IMR-90 (cell line): ENCODE results near the gene POMT1. TPM values are rescaled to one million over a fixed set of nuclear protein-coding genes. Genes with fewer than 3 reads are reported as not detected.

Experiments
- ATAC-seq: fragments of 200-7000 bp; cut with Tn5 transposase; 2 replicates; pipeline ENCODE4 v1.9.1; 2020; ENCODE audit warnings: low read depth, mild to moderate bottlenecking, moderate library complexity
- BruUV-seq: library from RNA; stranded (reverse); fragments of 400-500 nt; replicated peaks from 2 replicates; lab custom pipeline; 2021; lab: Mats Ljungman, UMichigan
- CTCF ChIA-PET: fragments of 300-600 bp; formaldehyde crosslinking; extraction: SDS; loops from one replicate; lab custom pipeline; 2021; ENCODE audit warnings: antibody characterized with exemption; lab: Yijun Ruan, JAX
- POLR2A ChIA-PET: fragments of 300-600 bp; sonication (Branson Sonifier 250); formaldehyde crosslinking; loops from one replicate; lab custom pipeline; 2022; ENCODE audit warnings: antibody characterized with exemption; ENCODE audit not compliant: unreplicated experiment; lab: Charles Lee
- DNase-seq: peaks from one replicate; pipeline ENCODE4 v3.0.0; 2013
- H2AFZ ChIP-seq: replicated peaks from 2 replicates; pipeline ENCODE3; 2013; ENCODE audit warnings: low read length, mild to moderate bottlenecking; ENCODE audit not compliant: poor library complexity
- H2AK5ac ChIP-seq: 2 replicates; pipeline ENCODE4 v1.6.1; 2013; ENCODE audit warnings: low read depth, low read length, inconsistent platforms
- H2AK9ac ChIP-seq: replicated peaks from 2 replicates; pipeline ENCODE3; 2013; ENCODE audit warnings: mild to moderate bottlenecking, low read depth, low read length, moderate library complexity; ENCODE audit not compliant: poor library complexity
- H2BK120ac ChIP-seq: 2 replicates; pipeline ENCODE4 v1.6.1; 2013; ENCODE audit warnings: low read depth, low read length, inconsistent platforms
- H2BK15ac ChIP-seq: 3 replicates; pipeline ENCODE4 v1.6.1; 2013; ENCODE audit warnings: low read depth, low read length, inconsistent platforms
- H2BK20ac ChIP-seq: 2 replicates; pipeline ENCODE4 v1.6.1; 2013; ENCODE audit warnings: low read depth, mild to moderate bottlenecking, inconsistent platforms, low read length, moderate library complexity
- H2BK5ac ChIP-seq: 2 replicates; pipeline ENCODE4 v1.6.1; 2013; ENCODE audit warnings: mild to moderate bottlenecking, low read depth, low read length, inconsistent platforms; ENCODE audit not compliant: poor library complexity, severe bottlenecking
- H3K14ac ChIP-seq: replicated peaks from 2 replicates; pipeline ENCODE4 v1.6.1; 2013; ENCODE audit warnings: low read depth, low read length, inconsistent platforms
- H3K18ac ChIP-seq: 2 replicates; pipeline ENCODE4 v1.6.1; 2013; ENCODE audit warnings: low read depth, low read length, control low read depth
- H3K23ac ChIP-seq: 2 replicates; pipeline ENCODE4 v1.6.1; 2013; ENCODE audit warnings: low read depth, low read length, inconsistent platforms
- H3K27ac ChIP-seq: 2 replicates; pipeline ENCODE4 v1.5.1; 2013; ENCODE audit warnings: mild to moderate bottlenecking, control low read depth, low read length; ENCODE audit not compliant: insufficient read depth
- H3K27me3 ChIP-seq: 2 replicates; pipeline ENCODE4 v1.6.1; 2013; ENCODE audit warnings: low read length; ENCODE audit not compliant: control insufficient read depth, insufficient read depth
- H3K36me3 ChIP-seq: 2 replicates; pipeline ENCODE4 v1.6.1; 2013; ENCODE audit warnings: low read length, mixed read lengths; ENCODE audit not compliant: control insufficient read depth, insufficient read depth
- H3K4ac ChIP-seq: 2 replicates; pipeline ENCODE4 v1.6.1; 2013; ENCODE audit warnings: low read depth, low read length, inconsistent platforms
- H3K4me1 ChIP-seq: 2 replicates; pipeline ENCODE4 v1.6.1; 2013; ENCODE audit warnings: low read length, mixed read lengths; ENCODE audit not compliant: control insufficient read depth, insufficient read depth
- H3K4me2 ChIP-seq: 2 replicates; pipeline ENCODE4 v1.6.1; 2013; ENCODE audit warnings: low read depth, mild to moderate bottlenecking, control low read depth, low read length, moderate library complexity
- H3K4me3 ChIP-seq: 2 replicates; pipeline ENCODE4 v1.5.1; 2013; ENCODE audit warnings: low read depth, mild to moderate bottlenecking, control low read depth, low read length, moderate library complexity; ENCODE audit not compliant: insufficient read depth
- H3K56ac ChIP-seq: 2 replicates; pipeline ENCODE4 v1.6.1; 2013; ENCODE audit warnings: low read length, inconsistent platforms; ENCODE audit not compliant: insufficient read depth; ENCODE audit errors: extremely low read depth
- H3K79me1 ChIP-seq, 2 experiments: 2 replicates each; pipeline ENCODE4 v1.6.1; 2013; ENCODE audit warnings: low read length in 2 of 2, inconsistent platforms in 1 of 2, low read depth in 1 of 2
- H3K9ac ChIP-seq: 2 replicates; pipeline ENCODE4 v1.6.1; 2013; ENCODE audit warnings: low read depth, low read length, control low read depth
- H3K9me1 ChIP-seq: 2 replicates; pipeline ENCODE4 v1.6.1; 2013; ENCODE audit warnings: low read length, inconsistent platforms; ENCODE audit not compliant: insufficient read depth
- H3K9me3 ChIP-seq: 2 replicates; pipeline ENCODE4 v1.6.1; 2013; ENCODE audit warnings: low read length; ENCODE audit not compliant: control insufficient read depth, insufficient read depth
- H4K20me1 ChIP-seq: 2 replicates; pipeline ENCODE4 v1.6.1; 2013; ENCODE audit warnings: low read length, inconsistent platforms; ENCODE audit not compliant: insufficient read depth
- H4K5ac ChIP-seq: 2 replicates; pipeline ENCODE4 v1.6.1; 2013; ENCODE audit warnings: mild to moderate bottlenecking, low read depth, low read length, control low read depth
- H4K8ac ChIP-seq, 2 experiments: 2 replicates each; pipeline ENCODE4 v1.6.1; 2013; ENCODE audit warnings: low read depth in 2 of 2, low read length in 2 of 2, control low read depth in 1 of 2, inconsistent platforms in 1 of 2
- H4K91ac ChIP-seq: 2 replicates; pipeline ENCODE4 v1.6.1; 2013; ENCODE audit warnings: low read depth, low read length, inconsistent platforms; ENCODE audit not compliant: insufficient read depth
- BHLHE40 ChIP-seq: fragments of 150-350 bp; IDR thresholded peaks from 2 replicates; pipeline ENCODE4 v1.6.1; 2016; ENCODE audit warnings: mild to moderate bottlenecking, low read depth, low read length
- CEBPB ChIP-seq: IDR thresholded peaks from 2 replicates; pipeline ENCODE4 v1.6.1; 2012; ENCODE audit warnings: low read depth, low read length, improper control_type of control experiment
- CHD1 ChIP-seq: IDR thresholded peaks from 2 replicates; pipeline ENCODE4 v1.6.1; 2012; ENCODE audit warnings: low read depth, low read length, improper control_type of control experiment
- FOS ChIP-seq: fragments of 150-350 bp; IDR thresholded peaks from 2 replicates; pipeline ENCODE4 v1.6.1; 2016; ENCODE audit warnings: low read depth, low read length
- MAFK ChIP-seq: IDR thresholded peaks from 2 replicates; pipeline ENCODE4 v1.6.1; 2012; ENCODE audit warnings: low read depth, low read length, improper control_type of control experiment
- MAZ ChIP-seq: IDR thresholded peaks from 2 replicates; pipeline ENCODE4 v1.6.1; 2012; ENCODE audit warnings: low read depth, mild to moderate bottlenecking, low read length, improper control_type of control experiment, moderate library complexity, borderline replicate concordance
- MXI1 ChIP-seq: IDR thresholded peaks from 2 replicates; pipeline ENCODE4 v1.6.1; 2012; ENCODE audit warnings: low read depth, mild to moderate bottlenecking, low read length, moderate library complexity, borderline replicate concordance
- POLR2A ChIP-seq: IDR thresholded peaks from 2 replicates; pipeline ENCODE4 v1.6.1; 2012; ENCODE audit warnings: mild to moderate bottlenecking, low read depth, low read length
- RAD21 ChIP-seq: IDR thresholded peaks from 2 replicates; pipeline ENCODE4 v1.6.1; 2012; ENCODE audit warnings: low read length, improper control_type of control experiment
- RCOR1 ChIP-seq: IDR thresholded peaks from 2 replicates; pipeline ENCODE4 v1.6.1; 2012; ENCODE audit warnings: mild to moderate bottlenecking, low read length, improper control_type of control experiment; ENCODE audit not compliant: insufficient replicate concordance
- RFX5 ChIP-seq: IDR thresholded peaks from 2 replicates; pipeline ENCODE4 v1.8.0; 2012; ENCODE audit warnings: low read depth, mild to moderate bottlenecking, low read length, moderate library complexity
- SMC3 ChIP-seq: fragments of 150-350 bp; IDR thresholded peaks from 2 replicates; pipeline ENCODE4 v1.6.1; 2016; ENCODE audit warnings: low read depth, mild to moderate bottlenecking, antibody characterized with exemption, low read length, moderate library complexity
- WGBS, 2 experiments: methylation state at CpG; one replicate each; pipeline versions ENCODE4 v1.1.5 to v1.1.7; 2013; ENCODE audit warnings: missing lambda C conversion rate in 2 of 2; ENCODE audit not compliant: insufficient read length in 1 of 2; ENCODE audit errors: extremely low coverage in 2 of 2; 5-methylcytosine and 5-hydroxymethylcytosine counted together
- dilution Hi-C: fragments of 300-500 bp; cut with HindIII; formaldehyde crosslinking; loops from one replicate; pipeline ENCODE4 v1.14.3; 2018; ENCODE audit warnings: low sequenced_read_pairs; ENCODE audit not compliant: unreplicated experiment
- in situ Hi-C: fragments of 300-500 bp; cut with MboI; formaldehyde crosslinking; loops from 3 replicates; pipeline ENCODE4 v1.14.3; 2019; ENCODE audit warnings: low sequenced_read_pairs, inconsistent platforms, mixed read lengths
- intact Hi-C: fragments of 100-400 bp; cut with micrococcal nuclease; formaldehyde crosslinking; loops from 2 replicates; pipeline ENCODE4 v1.10.0; 2022
- polyA plus RNA-seq, 3 experiments: library from polyadenylated mRNA; depleted of rRNA; stranded (reverse); fragments of >200 nt; gene quantifications; 2 replicates each; pipeline ENCODE4 v1.2.3, GENCODE V29; 2012; ENCODE audit warnings: low replicate concordance in 1 of 3
- total RNA-seq: library from RNA; depleted of rRNA; stranded (reverse); fragments of >200 nt; gene quantifications from 2 replicates; pipeline ENCODE4 v1.2.3, GENCODE V29; 2012
- TF ChIP-seq, protein P1 (sequence below): fragments of 150-350 bp; IDR thresholded peaks from 2 replicates; pipeline ENCODE4 v1.6.1; 2017; ENCODE audit warnings: mild to moderate bottlenecking, antibody characterized with exemption, low read length, low read depth
- TF ChIP-seq, protein P2 (sequence below): conservative IDR thresholded peaks from 2 replicates; pipeline ENCODE4 v1.5.1; 2012; ENCODE audit warnings: mild to moderate bottlenecking, low read depth, low read length, improper control_type of control experiment

POMT1 gene
- total and polyA plus RNA-seq, 2 of the 4 experiments (the other 2 are of a cell fraction): 24.2 to 36.5 TPM

DNA sequence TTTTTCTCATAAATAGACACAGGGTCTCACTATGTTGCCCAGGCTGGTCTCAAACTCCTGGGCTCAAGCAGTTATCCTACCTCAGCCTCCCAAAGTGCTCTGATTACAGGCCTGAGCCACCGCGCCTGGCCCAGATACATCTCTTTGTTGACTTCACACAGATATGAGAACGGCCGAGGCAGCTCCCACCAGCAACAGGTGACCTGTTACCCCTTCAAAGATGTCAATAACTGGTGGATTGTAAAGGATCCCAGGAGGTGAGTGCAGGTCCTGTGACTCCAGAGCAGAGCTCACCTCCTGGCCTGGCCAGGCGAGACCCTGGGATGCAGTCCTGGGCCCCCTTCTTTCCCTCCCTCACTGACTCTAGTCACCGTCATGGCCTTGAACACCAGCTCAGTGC lies 9.2 kb downstream of the POMT1 start:
- intact Hi-C loops: no loop called here
- H3K4ac ChIP-seq: no peak overlapping the region
- H3K79me1 ChIP-seq: peaks cover 0 to 9% of the 10 kb centered on the region in 2 experiments; a peak in 2 of 4 replicates
- no peaks in the 10 kb centered on the region for H3K27me3 ChIP-seq
- H3K56ac ChIP-seq: no peak overlapping the region
- H4K8ac ChIP-seq: no peak overlapping the region
- no peak overlapping the region for H2BK15ac ChIP-seq
- H2BK120ac ChIP-seq: no peak overlapping the region
- H2BK20ac ChIP-seq: no peak overlapping the region
- in situ Hi-C loops: no loop called here
- H3K14ac ChIP-seq: no peak overlapping the region
- no peak overlapping the region for H3K4me3 ChIP-seq
- H3K9me3 ChIP-seq: no peaks in the 10 kb centered on the region
- H3K9ac ChIP-seq: no peak overlapping the region
- BruUV-seq: no TSS peak
- no peak overlapping the region for H2AK5ac ChIP-seq
- H4K91ac ChIP-seq: no peak overlapping the region
- no peak overlapping the region for H3K18ac ChIP-seq
- H3K9me1 ChIP-seq: 0 out of 2 replicates have a peak, but pooled peaks cover 6% of the 10 kb centered on the region
- no peak overlapping the region for H3K23ac ChIP-seq
- H3K4me1 ChIP-seq: no peaks in the 10 kb centered on the region
- ChIA-PET CTCF (no interaction called here), POLR2A (no interaction called here)
- H3K36me3 ChIP-seq: peaks cover 70% of the 10 kb centered on the region
- H2AFZ ChIP-seq: no peak overlapping the region
- H3K4me2 ChIP-seq: no peak overlapping the region
- no peak overlapping the region for H2BK5ac ChIP-seq
- ATAC-seq: no peak
- no peak for DNase-seq
- no peaks in the 10 kb centered on the region for H4K20me1 ChIP-seq
- TF ChIP-seq CHD1 (no peak), RFX5 (no peak), RCOR1 (no peak), POLR2A (no peak), MAFK (no peak), SMC3 (no peak), CEBPB (no peak), BHLHE40 (no peak), MAZ (no peak), RAD21 (no peak), FOS (no peak), MXI1 (no peak)
- TF ChIP-seq, protein P1, sequence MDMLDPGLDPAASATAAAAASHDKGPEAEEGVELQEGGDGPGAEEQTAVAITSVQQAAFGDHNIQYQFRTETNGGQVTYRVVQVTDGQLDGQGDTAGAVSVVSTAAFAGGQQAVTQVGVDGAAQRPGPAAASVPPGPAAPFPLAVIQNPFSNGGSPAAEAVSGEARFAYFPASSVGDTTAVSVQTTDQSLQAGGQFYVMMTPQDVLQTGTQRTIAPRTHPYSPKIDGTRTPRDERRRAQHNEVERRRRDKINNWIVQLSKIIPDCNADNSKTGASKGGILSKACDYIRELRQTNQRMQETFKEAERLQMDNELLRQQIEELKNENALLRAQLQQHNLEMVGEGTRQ: no peak
- TF ChIP-seq, protein P2, sequence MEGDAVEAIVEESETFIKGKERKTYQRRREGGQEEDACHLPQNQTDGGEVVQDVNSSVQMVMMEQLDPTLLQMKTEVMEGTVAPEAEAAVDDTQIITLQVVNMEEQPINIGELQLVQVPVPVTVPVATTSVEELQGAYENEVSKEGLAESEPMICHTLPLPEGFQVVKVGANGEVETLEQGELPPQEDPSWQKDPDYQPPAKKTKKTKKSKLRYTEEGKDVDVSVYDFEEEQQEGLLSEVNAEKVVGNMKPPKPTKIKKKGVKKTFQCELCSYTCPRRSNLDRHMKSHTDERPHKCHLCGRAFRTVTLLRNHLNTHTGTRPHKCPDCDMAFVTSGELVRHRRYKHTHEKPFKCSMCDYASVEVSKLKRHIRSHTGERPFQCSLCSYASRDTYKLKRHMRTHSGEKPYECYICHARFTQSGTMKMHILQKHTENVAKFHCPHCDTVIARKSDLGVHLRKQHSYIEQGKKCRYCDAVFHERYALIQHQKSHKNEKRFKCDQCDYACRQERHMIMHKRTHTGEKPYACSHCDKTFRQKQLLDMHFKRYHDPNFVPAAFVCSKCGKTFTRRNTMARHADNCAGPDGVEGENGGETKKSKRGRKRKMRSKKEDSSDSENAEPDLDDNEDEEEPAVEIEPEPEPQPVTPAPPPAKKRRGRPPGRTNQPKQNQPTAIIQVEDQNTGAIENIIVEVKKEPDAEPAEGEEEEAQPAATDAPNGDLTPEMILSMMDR: no peak
- no peak overlapping the region for H4K5ac ChIP-seq
- dilution Hi-C loops: no loop called here
- WGBS, 2 experiments: 100% methylated on average over 4 of the region's 6 CpGs; no CpG with 5 or more reads in 1 of the 2 experiments
- no peak overlapping the region for H2AK9ac ChIP-seq
- H3K27ac ChIP-seq: no peak overlapping the region
